SK-N-MC (cell line): ENCODE measurements around the gene KCNC4.

ENCODE experiments used
- EZH2 ChIP-seq: fragments of 200-600 bp; sonication (generic); IDR thresholded peaks from one replicate; pipeline ENCODE4 v1.6.1; 2017; ENCODE audit warnings: antibody characterized with exemption
- POLR2AphosphoS5 ChIP-seq: IDR thresholded peaks from 2 replicates; pipeline ENCODE4 v1.6.1; 2012; ENCODE audit warnings: mild to moderate bottlenecking, low read depth, low read length, borderline replicate concordance

- TF ChIP-seq POLR2AphosphoS5 (no peak), EZH2 (no peak)
Observed at GRCh38 chr1:110195196-110195595, 14.9 kb upstream of the KCNC4 start.
